Activated CD8-positive, alpha-beta memory T cell treated with anti-CD3 and anti-CD28 coated beads, Interleukin-2, amount 50 U/mL, for 48 hours (primary cell): ENCODE measurements around the gene CPSF3.
A peak's percentile ranks its signal among the peaks of the same experiment; 100 is the strongest.
"Not testable (repeated sequence)": the region's sequence is repeated elsewhere in the genome, so short reads cannot be mapped to it uniquely, and the experiment has no call there.

ENCODE experiments used
- DNase-seq: peaks from one replicate; pipeline ENCODE4 v3.0.0-alpha.2; 2020

CPSF3 gene

DNA sequence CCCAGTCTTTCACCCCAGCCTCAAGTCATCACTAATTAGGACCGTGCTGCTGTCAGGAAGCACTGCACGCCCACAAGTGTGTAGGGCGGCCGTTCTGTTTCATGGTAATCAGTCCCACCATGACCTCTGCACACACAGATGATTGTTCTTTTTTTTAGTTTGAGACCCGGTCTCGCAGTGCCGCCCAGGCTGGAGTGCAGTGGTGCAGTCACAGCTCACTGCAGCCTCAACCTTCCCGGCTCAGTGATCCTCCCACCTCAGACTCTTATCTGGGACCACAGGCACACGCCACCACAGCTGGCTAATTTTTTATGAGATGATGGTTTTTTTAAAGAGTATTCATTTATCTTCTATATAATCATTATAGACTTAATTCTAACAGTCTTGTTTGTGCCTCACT, 49.1 kb downstream of the CPSF3 start:
- no peak for DNase-seq

DNA sequence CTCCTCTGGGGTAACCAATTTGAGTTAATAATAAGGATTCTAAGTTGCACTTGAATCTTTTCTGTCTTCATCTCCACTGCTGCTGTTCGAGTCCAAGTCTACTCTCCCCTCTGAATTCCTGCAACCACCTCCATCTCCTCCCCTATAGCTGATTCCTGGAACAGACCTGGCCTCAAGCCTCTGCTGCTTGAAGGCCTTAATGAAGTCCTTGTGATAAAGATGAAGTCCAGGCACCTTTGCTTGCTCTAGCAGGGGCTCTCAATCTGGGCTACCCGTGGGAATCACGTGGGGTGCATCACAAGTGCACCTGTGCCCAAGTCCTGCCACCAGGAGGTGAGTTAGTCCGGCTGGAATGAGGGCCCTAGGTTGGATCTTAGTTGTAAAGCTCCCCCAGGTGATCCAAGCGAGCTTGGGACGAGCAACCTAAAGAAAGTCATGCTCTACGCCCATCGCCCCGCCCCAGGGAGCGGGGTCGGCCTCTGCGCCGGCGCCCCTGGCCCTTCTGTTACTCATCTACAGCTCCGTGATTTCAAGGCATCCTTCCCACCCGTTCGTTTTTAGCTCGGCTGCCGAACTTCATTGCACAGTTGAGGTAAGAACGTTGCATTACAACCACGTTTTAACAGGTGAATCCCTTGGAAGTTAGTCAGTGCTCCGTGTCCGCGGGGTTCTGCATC, 50.0 kb downstream of the CPSF3 start:
- DNase-seq = no peak

DNA sequence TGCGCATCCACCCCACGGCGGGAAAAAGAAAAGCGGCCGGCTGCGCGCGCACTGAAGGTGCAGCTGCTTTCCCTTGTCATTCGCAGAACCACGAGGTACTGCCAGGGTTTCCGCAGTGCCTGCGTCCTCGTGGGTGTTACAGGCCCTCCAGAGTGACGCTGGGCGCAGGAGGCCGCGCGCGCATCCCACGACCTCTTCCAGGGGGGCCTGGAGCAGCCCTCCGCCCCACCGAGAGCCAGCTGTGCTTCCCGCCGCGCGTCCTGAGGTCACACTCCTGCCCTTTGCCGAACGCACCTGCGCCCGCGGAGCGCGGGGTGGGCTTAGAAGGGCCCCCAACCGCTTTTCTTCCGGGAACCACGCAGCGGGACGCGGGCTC, 50.5 kb downstream of the CPSF3 start:
- DNase-seq = peak; percentile 84

DNA sequence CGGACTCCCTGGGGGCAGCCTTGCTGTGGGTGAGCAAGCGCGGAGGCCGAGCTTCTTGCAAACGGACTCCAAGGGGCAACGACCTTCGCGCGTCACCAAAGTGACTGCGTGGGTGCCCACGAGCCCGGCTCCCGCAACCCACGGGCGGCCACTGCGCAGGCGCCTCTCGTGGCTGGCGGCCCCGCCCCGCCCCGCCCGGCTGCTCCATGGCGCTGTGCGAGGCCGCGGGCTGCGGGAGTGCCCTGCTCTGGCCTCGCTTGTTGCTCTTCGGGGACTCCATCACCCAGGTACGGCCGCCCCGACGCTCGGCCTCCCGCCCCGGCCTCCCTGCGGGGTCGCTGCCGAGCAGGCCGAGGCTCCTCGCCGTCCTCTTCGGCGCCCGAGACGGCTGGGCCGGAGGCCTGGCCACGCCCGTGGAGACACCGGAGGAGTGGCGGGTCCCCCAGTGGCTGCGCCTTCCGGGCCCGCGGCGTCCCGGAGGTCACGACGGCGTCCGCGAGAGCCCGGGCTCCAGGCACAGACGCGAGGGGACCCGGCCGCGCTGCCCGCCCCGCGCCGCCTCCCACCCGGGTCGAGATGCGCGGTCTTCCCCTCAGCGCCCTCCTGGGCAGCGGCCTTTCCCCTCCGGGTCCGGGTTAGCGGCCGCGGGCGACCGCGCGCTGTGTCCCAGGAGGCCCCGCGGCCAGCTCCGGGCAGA, 51.1 kb downstream of the CPSF3 start, which contains the start of gene IAH1:
Gene IAH1 (plus strand): TSS at position 191 of the 697 bp plus-strand sequence. CDS start 16 bp downstream, at position 207.
- peak; percentile 86 for DNase-seq

DNA sequence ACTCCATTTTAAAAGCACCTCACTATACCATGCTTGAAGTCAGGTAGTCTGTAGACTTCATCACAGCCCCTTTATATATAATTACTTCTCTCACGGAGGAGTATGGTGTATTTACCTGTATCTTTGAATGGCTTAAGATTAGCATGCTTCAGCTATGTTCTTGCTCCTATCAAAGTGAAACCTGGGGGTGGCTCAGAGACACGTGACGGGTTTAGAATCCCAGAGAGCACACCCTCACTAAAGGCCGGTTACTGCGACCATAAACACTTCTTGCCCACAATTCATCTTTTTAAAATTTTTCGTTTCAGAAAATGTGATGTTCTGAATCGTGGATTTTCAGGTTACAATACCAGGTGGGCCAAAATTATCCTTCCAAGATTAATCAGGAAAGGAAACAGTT, 54.5 kb downstream of the CPSF3 start:
- no peak for DNase-seq

DNA sequence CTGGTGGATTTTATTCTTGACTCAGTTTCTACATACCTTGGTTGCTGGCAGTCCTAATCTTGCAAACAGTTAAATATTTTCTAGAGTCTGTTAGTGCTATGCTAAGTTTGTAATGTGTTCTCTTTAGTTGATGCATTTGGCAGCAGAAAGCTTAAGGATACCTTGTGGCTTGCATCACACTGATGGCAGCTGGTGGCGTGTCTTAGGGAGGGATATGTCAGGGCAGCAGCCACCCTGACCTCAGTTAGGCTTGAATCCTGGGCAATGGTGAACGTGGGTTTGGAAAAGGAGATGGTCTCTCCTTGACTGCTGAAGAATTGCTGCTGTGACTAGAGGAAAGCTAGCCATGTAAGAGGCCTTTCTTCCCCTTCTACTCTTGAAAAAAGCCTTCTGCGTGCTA, 55.1 kb downstream of the CPSF3 start:
- DNase-seq = no peak

DNA sequence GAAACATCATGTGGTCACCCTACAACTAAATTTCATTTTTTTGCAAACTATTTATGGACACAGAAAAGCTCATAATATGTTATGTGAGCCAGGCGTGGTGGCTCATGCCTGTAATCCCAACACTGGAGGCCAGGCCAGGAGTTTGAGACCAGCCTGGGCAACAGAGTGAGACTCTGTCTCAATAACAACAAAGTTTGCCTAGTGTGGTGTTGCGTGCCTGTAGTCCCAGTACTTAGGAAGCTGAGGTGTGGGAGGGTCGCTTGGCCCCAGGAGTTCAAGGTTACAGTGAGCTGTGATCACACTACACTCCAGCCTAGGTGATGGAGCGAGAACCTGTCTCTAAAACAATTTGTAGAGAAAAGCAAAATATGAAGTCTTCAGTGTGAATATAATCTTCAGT, 56.7 kb downstream of the CPSF3 start:
- DNase-seq = no peak

DNA sequence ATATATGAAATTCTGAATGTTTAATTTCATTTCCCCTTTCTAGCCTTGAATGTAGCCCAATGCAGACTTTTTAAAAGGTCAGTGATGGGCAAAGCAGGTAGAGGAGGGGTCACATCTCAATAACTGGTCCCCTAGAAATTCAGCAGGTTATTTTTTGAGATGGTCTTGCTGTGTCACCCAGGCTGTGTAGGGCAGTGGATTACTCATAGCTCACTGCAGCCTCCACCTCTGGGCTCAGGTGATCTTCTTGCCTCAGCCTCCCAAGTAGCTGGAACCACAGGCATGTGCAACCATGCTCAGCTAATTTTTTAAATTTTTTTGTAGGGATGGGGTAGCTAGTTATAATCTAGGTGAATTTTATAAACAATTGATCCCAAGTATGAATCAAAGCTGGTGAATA, 59.7 kb downstream of the CPSF3 start:
- no peak for DNase-seq

DNA sequence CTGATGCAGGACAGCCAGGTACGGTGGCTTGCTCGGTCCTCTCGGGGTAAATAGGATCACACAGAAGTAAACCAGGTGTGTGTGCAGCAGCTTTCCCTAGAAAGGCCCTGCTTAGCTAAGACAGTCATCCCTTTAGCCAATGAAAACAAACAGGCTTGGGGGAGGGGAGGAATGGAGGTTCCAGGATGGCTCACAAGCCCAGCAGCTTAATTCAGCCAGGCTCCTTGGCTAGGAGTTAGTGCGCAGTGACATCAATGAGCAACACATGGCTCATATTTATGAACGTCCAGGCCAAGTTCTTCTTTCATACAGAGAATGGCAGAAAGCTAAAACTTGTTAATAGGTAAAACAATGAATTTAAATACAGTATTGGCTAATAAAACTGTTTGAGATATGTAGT, 61.1 kb downstream of the CPSF3 start:
- DNase-seq = no peak

DNA sequence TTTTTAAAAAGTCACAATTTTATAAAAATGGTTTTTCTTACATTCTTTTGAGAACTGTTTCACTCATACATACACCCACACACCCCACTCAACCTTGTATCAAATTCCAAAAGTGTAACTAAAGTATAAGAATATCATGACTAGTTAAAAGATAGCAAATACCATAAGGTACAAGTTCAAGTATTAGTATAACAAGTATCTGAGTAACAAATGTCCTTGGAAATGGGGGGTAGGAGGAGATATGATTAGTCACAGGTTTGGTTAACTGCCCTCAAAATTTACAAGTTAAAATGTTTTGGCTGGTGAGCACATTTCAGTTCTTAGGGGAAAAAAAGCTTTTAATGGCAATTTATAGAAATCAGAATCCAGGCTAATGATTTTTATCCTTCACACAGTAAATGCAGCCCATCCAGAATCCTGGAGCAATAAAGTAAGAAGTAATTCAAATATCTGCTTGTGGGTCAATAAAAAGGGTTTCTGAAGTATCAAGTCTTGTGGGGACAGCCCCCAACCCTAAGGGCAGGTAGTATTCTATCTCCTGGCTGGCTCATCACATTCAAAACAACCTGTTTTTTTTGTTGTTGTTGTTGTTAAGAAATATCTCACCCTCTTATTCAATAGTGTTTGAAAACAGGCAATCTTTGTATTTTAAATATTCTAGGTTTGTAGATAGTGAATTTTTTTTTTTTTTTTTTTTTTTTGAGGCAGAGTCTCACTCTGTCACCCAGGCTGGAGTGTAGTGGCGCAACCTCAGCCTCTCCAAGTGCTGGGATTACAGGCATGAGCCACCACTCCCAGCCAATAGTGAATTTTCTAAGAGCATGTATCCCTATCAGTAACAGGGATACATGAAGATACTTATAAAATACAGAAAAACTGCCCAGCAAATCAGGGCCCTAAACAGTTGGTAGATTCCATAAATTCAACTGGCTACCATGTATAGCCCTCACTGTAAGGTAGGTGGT, 65.4 kb downstream of the CPSF3 start:
- no peak for DNase-seq

DNA sequence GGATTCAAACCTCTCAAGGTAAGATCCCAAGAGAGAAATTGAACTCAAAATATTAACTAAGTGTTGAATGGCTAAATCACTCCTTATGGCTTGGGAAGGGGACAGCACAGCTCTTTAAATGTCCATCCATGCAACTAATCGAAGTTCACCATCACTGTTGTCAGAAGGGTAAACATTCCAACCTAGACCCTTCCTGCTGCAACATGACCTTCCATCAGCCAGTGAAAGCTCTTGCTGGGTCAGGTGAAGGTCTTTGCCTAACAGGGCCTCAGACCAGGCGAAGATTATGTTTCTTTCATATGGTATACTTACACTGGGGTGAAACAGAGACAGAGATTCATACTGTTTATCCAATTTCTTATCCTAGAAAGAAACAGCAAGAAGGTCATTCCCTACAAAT, 67.3 kb downstream of the CPSF3 start:
- no peak for DNase-seq

DNA sequence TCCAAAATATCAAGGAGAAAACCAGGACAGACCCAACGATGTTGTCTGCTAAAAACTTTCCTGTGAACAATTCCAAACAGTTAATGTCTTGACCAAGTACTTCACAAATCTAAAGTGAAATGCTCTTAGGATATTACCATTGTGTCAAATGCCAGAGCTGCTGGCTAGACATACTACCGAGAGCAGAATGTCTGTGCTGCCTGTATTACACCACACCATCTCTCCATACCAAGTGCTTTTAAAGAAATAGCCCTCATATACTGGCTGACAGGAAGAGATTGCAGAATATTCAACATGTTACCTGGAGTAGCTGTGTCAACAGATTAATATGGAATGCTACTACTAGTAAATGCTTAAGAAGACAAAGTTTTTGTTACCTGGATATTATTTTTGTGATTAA, 69.5 kb downstream of the CPSF3 start:
- DNase-seq = no peak

DNA sequence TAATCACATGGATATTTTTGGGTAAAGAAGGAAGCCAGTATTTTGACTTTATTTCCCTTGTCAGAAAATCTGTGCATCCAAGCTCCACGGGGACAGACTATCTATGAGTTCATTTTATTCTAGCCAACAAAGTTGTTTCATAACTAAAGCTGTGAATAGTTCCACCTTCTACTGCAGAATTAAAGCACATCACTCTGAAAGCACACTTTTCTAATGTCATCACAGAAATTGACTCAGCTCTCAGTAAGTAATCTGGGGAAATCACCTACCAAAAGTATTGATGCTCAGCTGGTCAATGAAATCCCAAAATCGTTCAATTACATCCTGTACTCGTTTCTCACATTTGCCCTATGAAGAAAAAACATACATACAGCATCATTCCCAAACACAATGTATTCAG, 70.0 kb downstream of the CPSF3 start:
- DNase-seq = no peak

DNA sequence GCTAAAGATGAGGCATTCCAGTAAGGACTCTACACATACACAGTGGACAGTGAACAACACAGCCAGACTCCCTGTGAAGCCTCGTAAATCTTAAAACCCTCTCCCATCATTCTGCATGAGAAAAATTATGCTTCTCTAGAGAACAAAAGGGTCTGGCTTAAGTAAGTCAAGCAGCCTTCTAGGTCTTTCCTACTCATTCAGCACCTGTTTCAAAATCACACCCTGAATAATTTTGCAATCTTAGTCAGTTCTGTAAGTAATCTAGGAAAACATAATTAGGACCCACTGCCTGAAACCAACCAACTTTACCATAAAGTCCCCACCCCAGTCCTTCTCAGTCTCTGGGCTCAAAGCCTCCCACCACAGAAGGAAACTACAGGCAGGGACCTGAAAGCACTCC, 70.6 kb downstream of the CPSF3 start:
- DNase-seq = no peak

DNA sequence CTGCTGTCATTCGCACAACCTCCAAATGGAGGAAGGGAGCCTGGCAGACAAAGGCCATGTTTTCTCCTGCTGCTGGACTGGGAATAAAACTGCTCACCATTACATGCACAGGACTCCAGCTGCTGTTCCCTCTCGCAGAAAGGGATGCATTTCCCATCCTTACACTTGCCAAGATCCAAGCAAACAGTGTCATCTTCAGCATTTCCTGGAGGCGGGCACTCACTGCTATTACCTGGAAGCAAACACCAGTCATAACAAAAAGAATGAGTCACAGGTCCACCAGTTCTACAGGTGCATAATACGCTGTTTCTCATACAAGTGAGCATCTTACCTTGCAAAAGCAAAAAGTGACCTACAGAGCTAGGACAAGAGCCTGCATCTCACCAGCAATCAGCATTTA, 73.6 kb downstream of the CPSF3 start:
- DNase-seq = no peak

DNA sequence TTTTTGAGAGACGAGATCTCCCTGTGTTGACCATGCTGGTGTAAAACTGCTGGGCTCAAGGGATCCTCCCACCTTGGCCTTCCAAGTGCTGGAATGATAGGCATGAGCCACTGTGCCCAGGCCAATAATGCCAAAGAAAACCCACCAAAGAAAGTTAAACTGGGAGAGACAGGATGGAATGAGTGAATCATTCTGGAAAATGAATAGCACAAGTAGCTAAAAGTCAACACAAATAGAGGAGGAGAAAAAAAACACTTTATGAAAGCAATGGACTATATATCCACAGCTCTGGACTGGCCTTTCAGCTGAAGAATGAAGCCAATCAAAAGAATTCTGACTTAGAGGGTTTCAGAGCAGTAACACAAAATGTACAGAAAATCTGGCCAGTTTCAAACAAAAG, 74.8 kb downstream of the CPSF3 start:
- no peak for DNase-seq

DNA sequence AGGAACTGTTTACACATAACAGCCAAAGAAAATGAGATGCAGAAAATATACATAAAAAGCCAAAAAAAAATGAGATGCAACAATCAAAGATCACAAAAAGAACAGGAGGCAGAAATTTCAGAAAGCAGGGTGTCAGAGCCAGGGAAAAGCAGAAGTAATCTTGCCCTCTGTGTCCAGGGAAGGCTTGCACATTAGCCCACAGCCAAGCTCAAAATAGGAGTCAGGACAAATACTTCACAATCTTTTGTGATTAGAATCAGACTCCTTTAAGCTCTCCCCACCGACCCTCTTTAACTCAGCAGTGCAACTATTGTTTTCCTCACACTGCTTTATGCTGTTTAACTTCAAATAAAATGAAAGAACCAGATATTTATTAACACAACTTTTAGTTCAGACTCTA, 85.5 kb downstream of the CPSF3 start:
- DNase-seq = no peak

DNA sequence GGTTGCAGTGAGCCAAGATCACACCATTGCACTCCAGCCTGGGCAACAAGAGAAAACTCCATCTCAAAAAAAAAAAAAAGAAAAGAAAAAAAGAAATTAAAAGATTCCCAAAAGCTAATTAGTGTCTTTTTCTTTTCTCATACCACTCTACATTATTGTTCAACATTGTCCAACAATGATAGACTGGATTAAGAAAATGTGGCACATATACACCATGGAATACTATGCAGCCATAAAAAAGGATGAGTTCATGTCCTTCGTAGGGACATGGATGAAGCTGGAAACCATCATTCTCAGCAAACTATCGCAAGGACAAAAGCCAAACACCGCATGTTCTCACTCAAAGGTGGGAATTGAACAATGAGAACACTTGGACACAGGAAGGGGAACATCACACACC, 90.5 kb downstream of the CPSF3 start:
- DNase-seq = not testable (repeated sequence)

DNA sequence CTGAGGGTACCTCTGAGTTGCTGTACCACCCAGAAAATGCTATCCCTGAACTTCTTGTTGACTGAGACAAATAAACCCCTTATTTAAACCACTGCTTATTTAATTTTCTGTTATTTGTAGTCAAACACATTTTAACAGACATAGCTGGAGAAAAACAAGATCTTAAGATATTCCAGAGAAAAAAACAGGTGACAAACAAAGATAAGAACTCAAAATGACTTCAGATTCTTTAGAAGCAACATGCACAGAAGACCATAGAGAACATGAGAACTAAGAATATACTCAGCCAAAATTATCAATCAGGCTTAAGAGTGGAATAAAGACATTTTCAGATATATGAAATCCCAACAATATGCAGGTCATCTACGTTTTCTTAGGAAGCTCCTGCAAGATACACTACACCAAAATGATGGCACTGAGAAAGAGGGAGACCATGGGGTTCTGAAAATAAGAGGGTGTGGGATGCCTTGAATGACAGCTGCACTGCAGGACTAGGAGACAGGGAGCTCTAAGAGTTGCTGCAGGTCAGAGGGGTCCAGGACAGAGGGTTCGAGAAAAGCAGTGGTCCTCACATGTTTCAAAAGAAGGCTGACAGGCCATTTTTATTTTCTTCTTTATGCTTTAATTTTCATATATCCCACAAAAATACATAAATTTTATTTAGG, 93.8 kb downstream of the CPSF3 start:
- no peak for DNase-seq

DNA sequence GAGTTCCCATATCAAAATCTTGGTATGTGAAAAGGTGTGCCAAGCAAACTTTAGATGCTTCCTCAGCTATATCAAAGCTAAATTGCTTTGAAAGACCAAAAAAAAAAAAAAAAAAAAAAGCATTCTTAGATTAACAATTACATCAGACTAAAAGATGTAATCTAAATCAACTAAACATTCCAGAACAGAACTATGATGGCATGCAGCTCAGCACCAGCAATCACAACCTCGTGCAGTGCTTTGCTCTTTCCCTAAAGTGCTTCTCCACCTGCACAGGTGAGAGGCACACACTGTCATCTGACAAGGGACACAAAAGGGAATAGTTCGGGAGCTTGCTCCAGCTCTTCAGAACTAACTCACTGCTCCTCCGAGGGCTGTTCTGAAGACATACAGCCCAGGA, 94.7 kb downstream of the CPSF3 start:
- DNase-seq = no peak

DNA sequence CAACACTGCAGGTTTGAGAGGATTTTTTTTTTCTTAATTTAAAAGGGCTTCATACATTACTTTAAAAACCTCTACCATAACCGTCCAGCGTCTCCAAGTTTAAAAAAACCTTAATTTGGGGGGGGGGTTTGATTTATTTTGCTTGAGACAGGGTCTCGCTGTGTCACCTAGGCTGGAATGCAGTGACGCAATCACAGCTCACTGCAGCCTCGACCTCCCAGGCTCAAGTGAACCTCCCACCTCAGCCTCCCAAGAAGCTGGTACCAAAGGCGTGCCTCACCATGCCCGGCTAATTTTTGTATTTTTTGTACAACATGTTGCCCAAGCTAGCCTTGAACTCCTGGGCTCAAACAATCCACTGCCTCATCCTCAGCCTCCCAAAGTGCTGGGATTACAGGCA, 95.3 kb downstream of the CPSF3 start:
- no peak for DNase-seq

DNA sequence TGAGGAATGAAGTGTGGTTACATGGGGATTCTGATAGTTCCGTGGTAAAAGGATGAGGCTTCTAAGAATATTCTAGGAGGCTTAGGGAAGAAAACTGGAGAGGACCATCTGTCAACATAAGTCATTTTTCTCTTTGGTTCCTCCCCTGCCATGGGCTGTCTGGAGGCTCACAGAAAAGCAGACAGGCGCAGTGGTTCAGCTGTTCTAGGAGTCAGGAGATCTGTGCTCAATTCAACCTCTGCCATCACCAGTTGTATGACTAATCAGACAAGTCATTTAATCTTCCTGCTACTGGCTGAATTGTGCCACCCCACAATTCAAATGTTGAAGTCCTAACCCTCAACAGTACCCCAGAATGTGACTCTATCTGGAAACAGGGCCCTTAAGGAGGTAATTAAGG, 95.8 kb downstream of the CPSF3 start:
- DNase-seq = no peak
